Ectodermal cell (in vitro differentiated cells): Measurements from ENCODE around the gene ALG1.
"Not testable (repeated sequence)": the region's sequence is repeated elsewhere in the genome, so short reads cannot be mapped to it uniquely, and the experiment has no call there.

Experiments
- H3K27ac ChIP-seq: 2 replicates; pipeline ENCODE4 v1.7.0; 2013; ENCODE audit warnings: mild to moderate bottlenecking, low read depth, low read length; ENCODE audit not compliant: insufficient read depth, poor library complexity, severe bottlenecking
- H3K27me3 ChIP-seq: 2 replicates; pipeline ENCODE4 v1.7.0; 2013; ENCODE audit warnings: mild to moderate bottlenecking, low read length; ENCODE audit not compliant: insufficient read depth, control insufficient read depth, poor library complexity, severe bottlenecking
- H3K36me3 ChIP-seq: one replicate; pipeline ENCODE4 v1.7.0; 2013; ENCODE audit warnings: low read length; ENCODE audit not compliant: control insufficient read depth, insufficient read depth
- H3K4me1 ChIP-seq: one replicate; pipeline ENCODE4 v1.7.0; 2013; ENCODE audit warnings: low read length; ENCODE audit not compliant: control insufficient read depth, insufficient read depth
- H3K4me3 ChIP-seq: 2 replicates; pipeline ENCODE4 v1.7.0; 2013; ENCODE audit warnings: low read depth, low read length, control low read depth; ENCODE audit not compliant: insufficient read depth
- H3K9me3 ChIP-seq: 2 replicates; pipeline ENCODE4 v1.7.0; 2013; ENCODE audit warnings: mild to moderate bottlenecking, low read length, moderate library complexity; ENCODE audit not compliant: control insufficient read depth
- WGBS, 2 experiments: methylation state at CpG; one replicate each; pipeline ENCODE4 v1.1.7; 2013; ENCODE audit warnings: missing lambda C conversion rate in 2 of 2; 5-methylcytosine and 5-hydroxymethylcytosine counted together

The ALG1 gene

GRCh38 chr16:5117300-5118087 lies 45.9 kb downstream of the ALG1 start:
- WGBS, 2 experiments: 92 to 93% methylated on average over 14 to 20 of the region's 20 CpGs
- not testable (repeated sequence) for H3K4me1 ChIP-seq, H3K4me3 ChIP-seq, H3K27ac ChIP-seq, H3K9me3 ChIP-seq, H3K36me3 ChIP-seq, H3K27me3 ChIP-seq

- WGBS, 2 experiments: 94 to 95% methylated on average over 3 of the region's 3 CpGs
- not testable (repeated sequence) for H3K4me1 ChIP-seq, H3K9me3 ChIP-seq, H3K36me3 ChIP-seq, H3K27ac ChIP-seq, H3K27me3 ChIP-seq, H3K4me3 ChIP-seq
These were observed 59.9 kb downstream of the ALG1 start for GRCh38 chr16:5131467-5132004.

GRCh38 chr16:5132915-5133600 lies 61.4 kb downstream of the ALG1 start:
- H3K27ac ChIP-seq, H3K36me3 ChIP-seq: not testable (repeated sequence)
- WGBS, 2 experiments: 74 to 75% methylated on average over 11 to 13 of the region's 13 CpGs

DNA sequence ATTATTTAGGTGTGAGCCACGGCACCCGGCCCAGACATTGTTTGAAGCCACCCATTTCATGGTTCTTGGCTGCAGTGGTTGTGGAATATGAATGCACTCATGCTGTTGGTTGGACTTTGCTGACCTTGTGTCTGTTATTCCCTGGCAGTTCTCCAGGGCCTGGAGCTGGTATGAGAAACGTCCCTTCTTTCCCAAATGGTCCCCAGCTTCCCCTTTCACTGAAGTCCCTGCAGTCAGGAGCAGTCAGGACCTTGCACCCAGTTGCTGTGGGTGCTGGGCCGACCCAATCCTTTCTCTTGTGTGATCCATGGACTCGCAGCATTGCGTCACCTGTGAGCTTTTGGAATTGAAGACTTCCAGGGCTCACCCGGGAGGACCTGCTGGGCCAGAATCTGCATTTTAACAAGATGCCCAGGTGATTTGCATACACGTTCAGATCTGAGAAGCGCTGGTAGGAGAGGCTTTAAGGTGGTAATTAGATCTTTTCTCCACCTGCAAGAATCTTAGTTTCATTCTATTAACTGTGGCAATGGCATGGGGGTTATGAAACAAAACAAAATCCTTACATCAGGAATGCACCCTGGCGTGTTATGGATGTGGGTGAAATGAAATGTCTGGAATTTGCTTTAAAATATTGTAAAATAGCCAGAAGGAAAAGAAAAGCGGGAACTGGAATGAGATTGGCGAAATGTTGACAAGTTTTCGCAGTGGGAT lies 63.3 kb downstream of the ALG1 start:
- 39 to 48% methylated on average over 12 to 13 of the region's 13 CpGs for WGBS, 2 experiments

More at GRCh38 chr16:5132915-5133600, 61.4 kb downstream of the ALG1 start:
- not testable (repeated sequence) for H3K4me1 ChIP-seq, H3K4me3 ChIP-seq, H3K9me3 ChIP-seq, H3K27me3 ChIP-seq

More for the DNA sequence above, 63.3 kb downstream of the ALG1 start:
- H3K27ac ChIP-seq, H3K27me3 ChIP-seq, H3K36me3 ChIP-seq, H3K9me3 ChIP-seq, H3K4me1 ChIP-seq, H3K4me3 ChIP-seq: not testable (repeated sequence)
